SK-MEL-5 (cell line): ENCODE results near the gene RPTOR. TPM values are rescaled to one million over a fixed set of nuclear protein-coding genes. Genes with fewer than 3 reads are reported as not detected.
A peak's percentile ranks its signal among the peaks of the same experiment; 100 is the strongest.

Source experiments
- DNase-seq: peaks from one replicate; pipeline ENCODE4 v3.0.0-alpha.2; 2016; ENCODE audit warnings: low read depth, low spot score
- in situ Hi-C: cut with HindIII; loops from 2 replicates; pipeline ENCODE4 v1.10.0; 2016; ENCODE audit warnings: low sequenced_read_pairs, high pct_unique_total_duplicates, low pct_unique_long_range_greater_than_20kb
- total RNA-seq: library from RNA; depleted of rRNA; stranded (reverse); fragments of >200 nt; shearing (Covaris generic); gene quantifications from 2 replicates; pipeline ENCODE4 v1.2.3, GENCODE V29; 2014

Gene RPTOR
- total RNA-seq, 1 experiment from 2014 or later = 27.3 TPM

GRCh38 chr17:80774643-80775281, 230.1 kb downstream of the RPTOR start:
- DNase-seq = no peak
- in situ Hi-C loops = no loop called here

- DNase-seq = no peak
- in situ Hi-C loops = no loop called here
Measured at GRCh38 chr17:80775863-80776262, 231.2 kb downstream of the RPTOR start.

- peak; percentile 52 for DNase-seq
- in situ Hi-C loops = no loop called here
Measured at GRCh38 chr17:80777274-80777673, 232.6 kb downstream of the RPTOR start.

- in situ Hi-C loops = no loop called here
Measured at GRCh38 chr17:80778716-80779115, 234.1 kb downstream of the RPTOR start.

GRCh38 chr17:80779336-80779735, 234.7 kb downstream of the RPTOR start:
- in situ Hi-C loops = no loop called here
- no peak for DNase-seq

More at GRCh38 chr17:80778716-80779115, 234.1 kb downstream of the RPTOR start:
- no peak for DNase-seq

GRCh38 chr17:80779961-80780380, 235.3 kb downstream of the RPTOR start:
- in situ Hi-C loops = no loop called here
- DNase-seq = no peak

GRCh38 chr17:80780381-80781198, 236.0 kb downstream of the RPTOR start:
- in situ Hi-C loops = no loop called here
- no peak for DNase-seq

GRCh38 chr17:80781211-80781610, 236.6 kb downstream of the RPTOR start:
- DNase-seq = no peak
- in situ Hi-C loops = no loop called here

- DNase-seq = no peak
- in situ Hi-C loops = no loop called here
Measured at GRCh38 chr17:80781807-80782277, 237.2 kb downstream of the RPTOR start.

- peak; percentile 45 for DNase-seq
- in situ Hi-C loops = no loop called here
Measured at GRCh38 chr17:80782536-80783427, 238.1 kb downstream of the RPTOR start.

GRCh38 chr17:80783486-80783885, 238.8 kb downstream of the RPTOR start:
- in situ Hi-C loops = no loop called here
- no peak for DNase-seq

GRCh38 chr17:80783971-80784370, 239.3 kb downstream of the RPTOR start:
- in situ Hi-C loops = no loop called here
- no peak for DNase-seq

- in situ Hi-C loops = no loop called here
- DNase-seq = peak; percentile 45
Measured at GRCh38 chr17:80785477-80786178, 241.0 kb downstream of the RPTOR start.

GRCh38 chr17:80786470-80786869, 241.8 kb downstream of the RPTOR start:
- in situ Hi-C loops = no loop called here
- peak; percentile 100 for DNase-seq

- in situ Hi-C loops = no loop called here
- DNase-seq = no peak
Measured at GRCh38 chr17:80786887-80787286, 242.2 kb downstream of the RPTOR start.

- no peak for DNase-seq
- in situ Hi-C loops = no loop called here
Measured at GRCh38 chr17:80787881-80788280, 243.2 kb downstream of the RPTOR start.

GRCh38 chr17:80789356-80789902, 244.8 kb downstream of the RPTOR start:
- in situ Hi-C loops = no loop called here
- peak; percentile 100 for DNase-seq
